HEK293 (cell line): ENCODE data around the gene ZNF710.

Experiments used
- CTCF ChIA-PET: fragments of 350-600 bp; formaldehyde crosslinking; extraction: SDS; loops from one replicate; lab custom pipeline; 2021; ENCODE audit warnings: antibody characterized with exemption; lab: Yijun Ruan, JAX
- POLR2A ChIA-PET: fragments of 300-600 bp; formaldehyde crosslinking; extraction: SDS; loops from one replicate; lab custom pipeline; 2020; ENCODE audit warnings: antibody characterized with exemption, inconsistent platforms; lab: Yijun Ruan, JAX
- H3K27ac ChIP-seq: fragments of 200-500 bp; sonication (Bioruptor generic); 2 replicates; pipeline ENCODE4 v1.5.1; 2014; ENCODE audit warnings: low read depth, low read length, control low read depth, inconsistent platforms; ENCODE audit errors: extremely low read depth
- H3K36me3 ChIP-seq, 2 experiments: fragments of 200-500 bp in 1 of 2; sonication (Bioruptor generic) in 1 of 2; 1 replicate in 1 of 2; 2 replicates in 1 of 2; pipeline ENCODE4 v1.5.1; 2014 to 2017; ENCODE audit warnings: inconsistent platforms in 2 of 2, low read length in 2 of 2; ENCODE audit not compliant: control insufficient read depth in 2 of 2, insufficient read depth in 1 of 2
- H3K4me1 ChIP-seq: fragments of 200-500 bp; sonication (Bioruptor generic); 2 replicates; pipeline ENCODE4 v1.5.1; 2014; ENCODE audit warnings: mild to moderate bottlenecking, low read length, inconsistent platforms; ENCODE audit not compliant: control insufficient read depth, insufficient read depth
- H3K4me3 ChIP-seq: 2 replicates; pipeline ENCODE4 v1.5.1; 2011; ENCODE audit warnings: low read depth, mild to moderate bottlenecking, control low read depth, low read length, moderate library complexity
- H3K9me3 ChIP-seq: fragments of 200-500 bp; sonication (Bioruptor generic); 2 replicates; pipeline ENCODE4 v1.5.1; 2014; ENCODE audit warnings: low read depth, low read length, inconsistent platforms; ENCODE audit not compliant: control insufficient read depth, insufficient read depth
- GLIS1 ChIP-seq: fragments of 450-650 bp; formaldehyde crosslinking; IDR thresholded peaks from 2 replicates; pipeline ENCODE4 v1.5.1; 2016; ENCODE audit warnings: missing biosample characterization, missing genetic modification characterization
- KLF9 ChIP-seq: fragments of 450-650 bp; formaldehyde crosslinking; IDR thresholded peaks from 2 replicates; pipeline ENCODE4 v1.5.1; 2016; ENCODE audit warnings: missing biosample characterization, missing genetic modification characterization, low read depth
- MZF1 ChIP-seq: fragments of 450-650 bp; formaldehyde crosslinking; IDR thresholded peaks from 2 replicates; pipeline ENCODE4 v1.5.1; 2017; ENCODE audit warnings: missing biosample characterization, missing genetic modification characterization, borderline replicate concordance
- TRIM28 ChIP-seq: IDR thresholded peaks from 2 replicates; pipeline ENCODE4 v1.6.1; 2011; ENCODE audit warnings: low read length, control low read depth, borderline replicate concordance
- ZBTB21 ChIP-seq: fragments of 450-650 bp; formaldehyde crosslinking; IDR thresholded peaks from 2 replicates; pipeline ENCODE4 v1.5.1; 2017; ENCODE audit warnings: missing biosample characterization, missing genetic modification characterization
- ZBTB6 ChIP-seq: fragments of 450-650 bp; formaldehyde crosslinking; IDR thresholded peaks from 2 replicates; pipeline ENCODE4 v1.5.1; 2017; ENCODE audit warnings: missing biosample characterization, missing genetic modification characterization
- ZEB2 ChIP-seq: fragments of 450-650 bp; formaldehyde crosslinking; IDR thresholded peaks from 2 replicates; pipeline ENCODE4 v1.5.1; 2016; ENCODE audit warnings: missing biosample characterization, missing genetic modification characterization
- ZNF121 ChIP-seq: fragments of 450-650 bp; formaldehyde crosslinking; IDR thresholded peaks from 2 replicates; pipeline ENCODE4 v1.5.1; 2016; ENCODE audit warnings: missing biosample characterization, missing genetic modification characterization
- ZNF501 ChIP-seq: fragments of 450-650 bp; formaldehyde crosslinking; IDR thresholded peaks from 2 replicates; pipeline ENCODE4 v1.5.1; 2016; ENCODE audit warnings: missing biosample characterization, missing genetic modification characterization
- ZNF621 ChIP-seq: fragments of 450-650 bp; formaldehyde crosslinking; IDR thresholded peaks from 2 replicates; pipeline ENCODE4 v1.5.1; 2017; ENCODE audit warnings: missing biosample characterization, missing genetic modification characterization
- ZNF664 ChIP-seq: fragments of 450-650 bp; formaldehyde crosslinking; IDR thresholded peaks from 2 replicates; pipeline ENCODE4 v1.5.1; 2016; ENCODE audit warnings: missing biosample characterization, missing genetic modification characterization
- ZNF692 ChIP-seq: fragments of 450-650 bp; formaldehyde crosslinking; IDR thresholded peaks from 2 replicates; pipeline ENCODE4 v1.5.1; 2016; ENCODE audit warnings: missing biosample characterization, missing genetic modification characterization
- ZNF704 ChIP-seq: fragments of 450-650 bp; formaldehyde crosslinking; IDR thresholded peaks from 2 replicates; pipeline ENCODE4 v1.5.1; 2016; ENCODE audit warnings: missing biosample characterization, missing genetic modification characterization
- TF ChIP-seq, protein P1 (sequence below): fragments of 450-650 bp; formaldehyde crosslinking; IDR thresholded peaks from 2 replicates; pipeline ENCODE4 v1.5.1; 2016; ENCODE audit warnings: missing biosample characterization, missing genetic modification characterization
- TF ChIP-seq, protein P2 (sequence below): fragments of 450-650 bp; formaldehyde crosslinking; IDR thresholded peaks from 2 replicates; pipeline ENCODE4 v1.5.1; 2016; ENCODE audit warnings: missing biosample characterization, missing genetic modification characterization

The ZNF710 gene

GRCh38 chr15:90064911-90065681 is 64.0 kb downstream of the ZNF710 start:
- POLR2A ChIA-PET: interaction anchor here (0.7 kb wide), 1 partner anchor 422 kb away, joined by 3 read pairs; no protein-coding TSS in a partner anchor
- Histone ChIP-seq H3K36me3 (peaks cover 0 to 9% of the 10 kb centered on the region in 2 experiments; a peak in 1 of 3 replicates), H3K4me3 (no peak overlapping the region), H3K9me3 (no peaks in the 10 kb centered on the region), H3K4me1 (peaks cover 4% of the 10 kb centered on the region), H3K27ac (no peak overlapping the region)
- CTCF ChIA-PET: interaction anchor here (0.9 to 1.2 kb wide), 2 partner anchors 11 to 177 kb away, joined by 3 to 5 read pairs; no protein-coding TSS in a partner anchor
- TF ChIP-seq ZBTB21 (no peak), MZF1 (no peak), KLF9 (tag by site-specific recombination) (no peak)
- TF ChIP-seq, protein P1, sequence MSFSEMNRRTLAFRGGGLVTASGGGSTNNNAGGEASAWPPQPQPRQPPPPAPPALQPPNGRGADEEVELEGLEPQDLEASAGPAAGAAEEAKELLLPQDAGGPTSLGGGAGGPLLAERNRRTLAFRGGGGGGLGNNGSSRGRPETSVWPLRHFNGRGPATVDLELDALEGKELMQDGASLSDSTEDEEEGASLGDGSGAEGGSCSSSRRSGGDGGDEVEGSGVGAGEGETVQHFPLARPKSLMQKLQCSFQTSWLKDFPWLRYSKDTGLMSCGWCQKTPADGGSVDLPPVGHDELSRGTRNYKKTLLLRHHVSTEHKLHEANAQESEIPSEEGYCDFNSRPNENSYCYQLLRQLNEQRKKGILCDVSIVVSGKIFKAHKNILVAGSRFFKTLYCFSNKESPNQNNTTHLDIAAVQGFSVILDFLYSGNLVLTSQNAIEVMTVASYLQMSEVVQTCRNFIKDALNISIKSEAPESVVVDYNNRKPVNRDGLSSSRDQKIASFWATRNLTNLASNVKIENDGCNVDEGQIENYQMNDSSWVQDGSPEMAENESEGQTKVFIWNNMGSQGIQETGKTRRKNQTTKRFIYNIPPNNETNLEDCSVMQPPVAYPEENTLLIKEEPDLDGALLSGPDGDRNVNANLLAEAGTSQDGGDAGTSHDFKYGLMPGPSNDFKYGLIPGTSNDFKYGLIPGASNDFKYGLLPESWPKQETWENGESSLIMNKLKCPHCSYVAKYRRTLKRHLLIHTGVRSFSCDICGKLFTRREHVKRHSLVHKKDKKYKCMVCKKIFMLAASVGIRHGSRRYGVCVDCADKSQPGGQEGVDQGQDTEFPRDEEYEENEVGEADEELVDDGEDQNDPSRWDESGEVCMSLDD (tag by site-specific recombination): no peak

DNA sequence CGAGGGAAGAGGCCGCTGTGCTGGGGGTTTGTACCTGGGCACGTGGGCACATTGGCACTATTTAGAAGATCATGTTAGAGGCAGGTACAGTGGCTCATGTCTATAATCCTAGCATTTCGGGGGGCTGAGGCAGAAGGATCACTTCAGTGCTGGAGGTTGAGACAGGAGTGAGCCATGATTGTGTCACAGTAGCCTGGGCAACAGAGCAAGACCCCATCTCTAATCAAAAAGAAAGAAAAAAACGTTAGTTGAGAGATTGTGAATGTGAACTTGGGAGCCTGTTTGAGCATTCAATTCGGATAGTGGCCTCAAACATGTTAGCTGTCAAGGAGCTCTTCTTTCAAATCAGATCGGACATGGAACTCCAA is 64.5 kb downstream of the ZNF710 start:
- ChIA-PET POLR2A (no interaction called here), CTCF (interaction anchor here (0.9 to 1.2 kb wide), 2 partner anchors 10 to 178 kb away, joined by 3 to 5 read pairs; no protein-coding TSS in a partner anchor)
- Histone ChIP-seq H3K4me1 (peaks cover 4% of the 10 kb centered on the region), H3K4me3 (no peak overlapping the region), H3K27ac (no peak overlapping the region), H3K36me3 (peaks cover 0 to 9% of the 10 kb centered on the region in 2 experiments; a peak in 1 of 3 replicates), H3K9me3 (no peaks in the 10 kb centered on the region)
- TF ChIP-seq, protein P2, sequence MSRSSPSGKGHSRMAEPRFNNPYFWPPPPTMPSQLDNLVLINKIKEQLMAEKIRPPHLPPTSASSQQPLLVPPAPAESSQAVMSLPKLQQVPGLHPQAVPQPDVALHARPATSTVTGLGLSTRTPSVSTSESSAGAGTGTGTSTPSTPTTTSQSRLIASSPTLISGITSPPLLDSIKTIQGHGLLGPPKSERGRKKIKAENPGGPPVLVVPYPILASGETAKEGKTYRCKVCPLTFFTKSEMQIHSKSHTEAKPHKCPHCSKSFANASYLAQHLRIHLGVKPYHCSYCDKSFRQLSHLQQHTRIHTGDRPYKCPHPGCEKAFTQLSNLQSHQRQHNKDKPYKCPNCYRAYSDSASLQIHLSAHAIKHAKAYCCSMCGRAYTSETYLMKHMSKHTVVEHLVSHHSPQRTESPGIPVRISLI (tag by site-specific recombination): no peak
- no peak for TF ChIP-seq GLIS1
- no peak for TF ChIP-seq ZNF692 (tag by site-specific recombination)
- 0 out of 2 replicates have a peak, but pooled peaks have one; percentile 57 for TF ChIP-seq ZNF121
- peak; percentile 14; the same call in 1 of the 2 replicates for TF ChIP-seq ZNF664 (tag by site-specific recombination)
- TF ChIP-seq ZEB2 (tag by site-specific recombination): no peak
- no peak for TF ChIP-seq ZNF621 (tag by site-specific recombination)
- no peak for TF ChIP-seq ZNF704

DNA sequence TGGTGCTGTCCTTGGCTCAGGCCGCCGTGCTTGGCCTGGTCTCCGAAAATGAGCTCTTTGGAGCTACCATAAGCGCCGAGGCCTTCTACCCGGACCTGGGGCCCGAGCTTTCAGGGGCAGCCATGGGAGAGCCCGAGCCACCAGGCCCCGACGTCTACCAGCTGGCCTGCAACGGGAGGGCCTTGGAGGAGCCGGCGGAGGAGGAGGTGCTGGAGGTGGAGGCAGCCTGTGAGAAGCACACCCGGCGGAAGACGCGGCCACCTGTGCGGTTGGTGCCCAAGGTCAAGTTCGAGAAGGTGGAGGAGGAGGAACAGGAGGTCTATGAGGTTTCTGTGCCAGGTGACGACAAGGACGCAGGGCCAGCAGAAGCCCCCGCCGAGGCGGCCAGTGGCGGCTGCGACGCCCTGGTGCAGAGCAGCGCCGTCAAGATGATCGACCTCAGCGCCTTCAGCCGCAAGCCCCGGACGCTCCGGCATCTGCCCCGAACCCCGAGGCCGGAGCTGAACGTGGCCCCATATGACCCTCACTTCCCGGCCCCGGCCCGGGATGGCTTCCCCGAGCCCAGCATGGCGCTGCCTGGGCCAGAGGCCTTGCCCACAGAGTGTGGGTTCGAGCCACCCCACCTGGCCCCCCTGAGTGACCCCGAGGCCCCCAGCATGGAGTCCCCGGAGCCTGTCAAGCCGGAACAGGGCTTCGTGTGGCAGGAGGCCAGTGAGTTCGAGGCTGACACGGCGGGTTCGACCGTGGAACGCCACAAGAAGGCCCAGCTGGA is 66.2 kb downstream of the ZNF710 start:
- CTCF ChIA-PET: interaction anchor here (1.1 to 1.8 kb wide), 2 partner anchors 20 to 193 kb away, joined by 3 to 7 read pairs; no protein-coding TSS in a partner anchor
- H3K27ac ChIP-seq: no peak overlapping the region
- no peaks in the 10 kb centered on the region for H3K9me3 ChIP-seq
- H3K4me1 ChIP-seq: peaks cover 1% of the 10 kb centered on the region
- TF ChIP-seq TRIM28 (no peak), ZBTB6 (tag by site-specific recombination) (peak; percentile 53; the same call in 1 of the 2 replicates), ZNF501 (no peak)
- no peak overlapping the region for H3K4me3 ChIP-seq
- peaks cover 4 to 9% of the 10 kb centered on the region in 2 experiments; a peak in 2 of 3 replicates for H3K36me3 ChIP-seq
- POLR2A ChIA-PET: interaction anchor here (0.6 kb wide), 1 partner anchor 177 kb away, joined by 3 read pairs; no protein-coding TSS in a partner anchor
